Esophagus (tissue), 2 donors: ENCODE results near the gene SETD5. TPM values are rescaled to one million over a fixed set of nuclear protein-coding genes. Genes with fewer than 3 reads are reported as not detected.
A peak's percentile ranks its signal among the peaks of the same experiment; 100 is the strongest.

Experiments
- H3K27ac ChIP-seq, 2 donors: one replicate each; pipeline ENCODE4 v1.5.1; 2013; ENCODE audit warnings: low read depth in 2 of 2, mild to moderate bottlenecking in 2 of 2, inconsistent platforms in 1 of 2, low read length in 1 of 2, moderate library complexity in 1 of 2
- H3K27me3 ChIP-seq, 2 donors: one replicate each; pipeline ENCODE4 v1.6.1; 2013; ENCODE audit warnings: low read length in 2 of 2, control low read depth in 1 of 2, mild to moderate bottlenecking in 1 of 2; ENCODE audit not compliant: insufficient read depth in 2 of 2, control insufficient read depth in 1 of 2
- H3K36me3 ChIP-seq, 2 donors: one replicate each; pipeline ENCODE4 v1.6.1; 2013; ENCODE audit warnings: low read length in 1 of 2; ENCODE audit not compliant: control insufficient read depth in 2 of 2, insufficient read depth in 2 of 2
- H3K4me1 ChIP-seq, 2 donors: one replicate each; pipeline ENCODE4 v1.6.1; 2013; ENCODE audit warnings: low read length in 1 of 2; ENCODE audit not compliant: control insufficient read depth in 2 of 2, insufficient read depth in 2 of 2
- H3K4me3 ChIP-seq, 2 donors: one replicate each; pipeline ENCODE4 v1.5.1; 2013; ENCODE audit warnings: low read length in 2 of 2, mild to moderate bottlenecking in 2 of 2, low read depth in 1 of 2, moderate library complexity in 1 of 2
- H3K9me3 ChIP-seq, 2 donors: one replicate each; pipeline ENCODE4 v1.6.1; 2013; ENCODE audit warnings: mild to moderate bottlenecking in 2 of 2, low read depth in 1 of 2, low read length in 1 of 2, moderate library complexity in 1 of 2; ENCODE audit not compliant: control insufficient read depth in 2 of 2, insufficient read depth in 1 of 2
- WGBS, 2 donors: extraction: QIAGEN DNeasy Blood & Tissue Kit; methylation state at CpG; one replicate each; pipeline ENCODE4 v1.1.7; 2013; 5-methylcytosine and 5-hydroxymethylcytosine counted together
- polyA plus RNA-seq, 2 donors: library from polyadenylated mRNA; stranded (reverse); fragments of 200-250 nt; gene quantifications; one replicate each; pipeline ENCODE4 v1.2.3, GENCODE V29; 2013
- donor health status: healthy with polysubstance abuse.
- donor health status: Bipolar disorder and iron deficiency.

SETD5 gene
- polyA plus RNA-seq, 2 donors = 17.2 to 25.0 TPM

- H3K4me3 ChIP-seq = peak overlapping the region; percentile 70 to 88
- no peaks in the 10 kb centered on the region for H3K9me3 ChIP-seq
- H3K27ac ChIP-seq = peak overlapping the region; percentile 93 to 98
- H3K27me3 ChIP-seq = no peaks in the 10 kb centered on the region
- WGBS, 2 donors = 0% methylated on average over 7 of the region's 7 CpGs
- peaks cover 2 to 3% of the 10 kb centered on the region in 2 donors for H3K4me1 ChIP-seq
- no peaks in the 10 kb centered on the region for H3K36me3 ChIP-seq
These were observed 1.4 kb downstream of the SETD5 start for GRCh38 chr3:9398700-9399336.

GRCh38 chr3:9399337-9399703, 1.9 kb downstream of the SETD5 start:
- no peaks in the 10 kb centered on the region for H3K27me3 ChIP-seq
- no peaks in the 10 kb centered on the region for H3K36me3 ChIP-seq
- H3K9me3 ChIP-seq = no peaks in the 10 kb centered on the region
- 0 to 2% methylated on average over 2 of the region's 2 CpGs for whole genome bisulfite sequencing, 2 donors
- H3K4me3 ChIP-seq = peak overlapping the region in 1 of 2 donors; percentile 70
- peak overlapping the region in 1 of 2 donors; percentile 93 for H3K27ac ChIP-seq
- H3K4me1 ChIP-seq = peaks cover 2 to 3% of the 10 kb centered on the region in 2 donors

GRCh38 chr3:9399746-9400145, 2.3 kb downstream of the SETD5 start:
- Histone ChIP-seq H3K9me3 (no peaks in the 10 kb centered on the region), H3K27ac (peak overlapping the region; percentile 59 to 77), H3K4me3 (peak overlapping the region; percentile 30 to 70), H3K27me3 (no peaks in the 10 kb centered on the region), H3K36me3 (no peaks in the 10 kb centered on the region), H3K4me1 (peaks cover 2 to 3% of the 10 kb centered on the region in 2 donors)
- WGBS, 2 donors = 0 to 2% methylated on average over 3 of the region's 3 CpGs

- H3K4me1 ChIP-seq = peaks cover 2 to 3% of the 10 kb centered on the region in 2 donors
- H3K27ac ChIP-seq = no peak overlapping the region
- no peaks in the 10 kb centered on the region for H3K27me3 ChIP-seq
- no peak overlapping the region for H3K4me3 ChIP-seq
- 20 to 28% methylated on average over 3 of the region's 3 CpGs for WGBS, 2 donors
- H3K9me3 ChIP-seq = no peaks in the 10 kb centered on the region
- no peaks in the 10 kb centered on the region for H3K36me3 ChIP-seq
These were observed 3.2 kb downstream of the SETD5 start for GRCh38 chr3:9400616-9401015.

- H3K9me3 ChIP-seq = no peaks in the 10 kb centered on the region
- no peaks in the 10 kb centered on the region for H3K27me3 ChIP-seq
- no peaks in the 10 kb centered on the region for H3K36me3 ChIP-seq
- 32 to 44% methylated on average over 4 of the region's 4 CpGs for WGBS, 2 donors
- H3K4me1 ChIP-seq = peaks cover 2 to 3% of the 10 kb centered on the region in 2 donors
- H3K4me3 ChIP-seq = no peak overlapping the region
- no peak overlapping the region for H3K27ac ChIP-seq
These were observed 4.6 kb downstream of the SETD5 start for GRCh38 chr3:9401986-9402385.

GRCh38 chr3:9402410-9403228, 5.2 kb downstream of the SETD5 start:
- peaks cover 2 to 3% of the 10 kb centered on the region in 2 donors for H3K4me1 ChIP-seq
- no peaks in the 10 kb centered on the region for H3K9me3 ChIP-seq
- WGBS, 2 donors = 26 to 33% methylated on average over 3 of the region's 3 CpGs
- H3K27ac ChIP-seq = peak overlapping the region in 1 of 2 donors; percentile 31
- no peaks in the 10 kb centered on the region for H3K36me3 ChIP-seq
- H3K4me3 ChIP-seq = peak overlapping the region in 1 of 2 donors; percentile 3
- no peaks in the 10 kb centered on the region for H3K27me3 ChIP-seq

- Histone ChIP-seq H3K36me3 (no peaks in the 10 kb centered on the region), H3K27ac (no peak overlapping the region), H3K27me3 (no peaks in the 10 kb centered on the region), H3K4me3 (no peak overlapping the region), H3K4me1 (peaks cover 2 to 3% of the 10 kb centered on the region in 2 donors), H3K9me3 (no peaks in the 10 kb centered on the region)
- WGBS, 2 donors = 48 to 56% methylated on average over 2 of the region's 2 CpGs
These were observed 6.0 kb downstream of the SETD5 start for GRCh38 chr3:9403463-9403862.

GRCh38 chr3:9404680-9405079, 7.3 kb downstream of the SETD5 start:
- Histone ChIP-seq H3K27me3 (no peaks in the 10 kb centered on the region), H3K36me3 (no peaks in the 10 kb centered on the region), H3K9me3 (no peaks in the 10 kb centered on the region), H3K27ac (peak overlapping the region in 1 of 2 donors; percentile 42), H3K4me1 (peaks cover 2 to 3% of the 10 kb centered on the region in 2 donors), H3K4me3 (no peak overlapping the region)
- 14 to 16% methylated on average over 1 of the region's 1 CpG for WGBS, 2 donors

- WGBS, 2 donors = 40 to 41% methylated on average over 3 of the region's 3 CpGs
- H3K4me1 ChIP-seq = peaks cover 2 to 3% of the 10 kb centered on the region in 2 donors
- H3K27ac ChIP-seq = no peak overlapping the region
These were observed 8.3 kb downstream of the SETD5 start for GRCh38 chr3:9405756-9406155.

More at GRCh38 chr3:9405756-9406155, 8.3 kb downstream of the SETD5 start:
- no peak overlapping the region for H3K4me3 ChIP-seq
- no peaks in the 10 kb centered on the region for H3K9me3 ChIP-seq
- no peaks in the 10 kb centered on the region for H3K27me3 ChIP-seq
- no peaks in the 10 kb centered on the region for H3K36me3 ChIP-seq
